ENCODE measurements around the gene RHOA. TPM values are rescaled to one million over a fixed set of nuclear protein-coding genes. Genes with fewer than 3 reads are reported as not detected.
A peak's percentile ranks its signal among the peaks of the same experiment; 100 is the strongest.

The RHOA gene
- total RNA-seq, 1 experiment from 2014 or later, result 278 TPM

GRCh38 chr3:49389297-49389696 is 22.5 kb downstream of the RHOA start:
- ATAC-seq, result no peak
- POLR2A ChIA-PET (ENCODE audit: unreplicated experiment), result interaction anchor here (0.6 kb wide), 1 partner anchor 23 kb away, joined by 3 read pairs; the partner anchor contains the start of genes RHOA and TCTA
- peaks cover 59% of the 10 kb centered on the region for H4K20me1 ChIP-seq (ENCODE audit: low read length)

DNA sequence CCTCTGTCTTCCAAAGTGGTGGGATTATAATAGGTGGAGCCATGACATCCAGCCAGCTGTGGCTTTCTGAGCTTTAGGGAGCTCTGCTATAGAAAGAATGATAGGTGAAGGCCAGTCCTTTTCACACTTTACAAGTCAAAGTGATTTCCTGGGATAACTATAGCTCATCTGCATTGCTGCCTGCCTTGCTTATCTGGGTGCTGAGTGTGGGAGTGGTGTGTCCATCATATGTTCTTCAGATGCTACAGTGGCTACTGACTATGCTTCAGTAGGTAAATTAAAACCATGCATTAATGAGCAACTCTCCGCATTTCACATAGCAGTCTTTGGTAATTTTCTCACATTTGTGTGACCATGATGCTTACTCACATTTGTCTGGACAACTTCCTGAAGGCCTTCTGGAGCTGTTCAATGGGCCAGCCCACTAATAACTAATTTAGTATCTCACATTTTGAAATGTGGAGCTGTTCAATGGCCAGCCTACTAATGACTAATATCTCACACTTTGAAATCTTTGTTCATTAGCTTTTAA is 23.4 kb downstream of the RHOA start:
- H3K9me3 ChIP-seq (ENCODE audit: low read length), result no peaks in the 10 kb centered on the region
- no peak overlapping the region for H2AFZ ChIP-seq (ENCODE audit: low read length)
- peak overlapping the region; percentile 39 for H3K27ac ChIP-seq (ENCODE audit: low read length)
- H3K4me1 ChIP-seq (ENCODE audit: insufficient read depth, low read length), result peaks cover 10% of the 10 kb centered on the region; the same call in 1 of the 2 replicates
- ATAC-seq, result peak; percentile 34
- POLR2A ChIA-PET (ENCODE audit: unreplicated experiment), result interaction anchor here (0.5 kb wide), 1 partner anchor 37 kb away, joined by 4 read pairs; no protein-coding TSS in a partner anchor
- H3F3A ChIP-seq (ENCODE audit: low read length, unreplicated experiment), result no peaks in the 10 kb centered on the region
- H4K20me1 ChIP-seq (ENCODE audit: low read length), result peaks cover 62% of the 10 kb centered on the region
- BruUV-seq (replicated peaks), result no TSS peak
- no peak for DNase-seq
- no peaks in the 10 kb centered on the region; the same call in 1 of the 2 replicates for H3K36me3 ChIP-seq (ENCODE audit: low read depth, low read length)
- no peaks in the 10 kb centered on the region for H3K9me2 ChIP-seq (replicated peaks; ENCODE audit: low read length)
- H3K9ac ChIP-seq (ENCODE audit: low read length), result no peak overlapping the region
- 0 out of 2 replicates have a peak overlapping the region, but pooled peaks have one; percentile 6 for H3K4me2 ChIP-seq (ENCODE audit: low read length)
- CTCF ChIA-PET, result no interaction called here
- H3K79me2 ChIP-seq (ENCODE audit: low read length), result peaks cover 99% of the 10 kb centered on the region
- TF ChIP-seq CTCF (conservative IDR thresholded peaks at IDR 0.05; ENCODE audit: low read depth, low read length), result no peak
- no peak for TF ChIP-seq EZH2 (IDR thresholded peaks at IDR 0.05; ENCODE audit: low read length, unreplicated experiment)
- TF ChIP-seq EZH2phosphoT487 (IDR thresholded peaks at IDR 0.05; ENCODE audit: borderline replicate concordance, low read length), result no peak
- H3K27me3 ChIP-seq (ENCODE audit: low read length), result no peaks in the 10 kb centered on the region
- intact Hi-C loops (cut with micrococcal nuclease), result no loop called here
- no peak overlapping the region for H3K4me3 ChIP-seq (ENCODE audit: low read length)

More at GRCh38 chr3:49389297-49389696, 22.5 kb downstream of the RHOA start:
- Histone ChIP-seq H3K9me2 (replicated peaks; ENCODE audit: low read length) (no peaks in the 10 kb centered on the region), H3K9me3 (ENCODE audit: low read length) (no peaks in the 10 kb centered on the region), H3K27ac (ENCODE audit: low read length) (no peak overlapping the region), H3K4me2 (ENCODE audit: low read length) (no peak overlapping the region), H2AFZ (ENCODE audit: low read length) (no peak overlapping the region), H3F3A (ENCODE audit: low read length, unreplicated experiment) (no peaks in the 10 kb centered on the region), H3K4me1 (ENCODE audit: insufficient read depth, low read length) (peaks cover 10% of the 10 kb centered on the region; the same call in 1 of the 2 replicates), H3K4me3 (ENCODE audit: low read length) (no peak overlapping the region), H3K36me3 (ENCODE audit: low read depth, low read length) (no peaks in the 10 kb centered on the region; the same call in 1 of the 2 replicates), H3K27me3 (ENCODE audit: low read length) (no peaks in the 10 kb centered on the region), H3K9ac (ENCODE audit: low read length) (no peak overlapping the region), H3K79me2 (ENCODE audit: low read length) (peaks cover 97% of the 10 kb centered on the region)
- DNase-seq, result no peak
- no TSS peak for BruUV-seq (replicated peaks)
- intact Hi-C loops (cut with micrococcal nuclease), result no loop called here
- TF ChIP-seq EZH2 (IDR thresholded peaks at IDR 0.05; ENCODE audit: low read length, unreplicated experiment) (no peak), CTCF (conservative IDR thresholded peaks at IDR 0.05; ENCODE audit: low read depth, low read length) (no peak), EZH2phosphoT487 (IDR thresholded peaks at IDR 0.05; ENCODE audit: borderline replicate concordance, low read length) (no peak)
- CTCF ChIA-PET, result no interaction called here

- H4K20me1 ChIP-seq (ENCODE audit: low read length), result peaks cover 57% of the 10 kb centered on the region
- peaks cover 99% of the 10 kb centered on the region for H3K79me2 ChIP-seq (ENCODE audit: low read length)
- POLR2A ChIA-PET (ENCODE audit: unreplicated experiment), result no interaction called here
- H2AFZ ChIP-seq (ENCODE audit: low read length), result no peak overlapping the region
- peaks cover 10% of the 10 kb centered on the region; the same call in 1 of the 2 replicates for H3K4me1 ChIP-seq (ENCODE audit: insufficient read depth, low read length)
- no peak overlapping the region for H3K4me3 ChIP-seq (ENCODE audit: low read length)
- DNase-seq, result peak; percentile 83
- no peaks in the 10 kb centered on the region for H3F3A ChIP-seq (ENCODE audit: low read length, unreplicated experiment)
- BruUV-seq (replicated peaks), result no TSS peak
- H3K27me3 ChIP-seq (ENCODE audit: low read length), result no peaks in the 10 kb centered on the region
- H3K9me3 ChIP-seq (ENCODE audit: low read length), result no peaks in the 10 kb centered on the region
- peak; percentile 95 for ATAC-seq
- no peaks in the 10 kb centered on the region for H3K9me2 ChIP-seq (replicated peaks; ENCODE audit: low read length)
- H3K27ac ChIP-seq (ENCODE audit: low read length), result peak overlapping the region; percentile 39
- H3K36me3 ChIP-seq (ENCODE audit: low read depth, low read length), result no peaks in the 10 kb centered on the region; the same call in 1 of the 2 replicates
- no peak overlapping the region for H3K9ac ChIP-seq (ENCODE audit: low read length)
- TF ChIP-seq EZH2phosphoT487 (IDR thresholded peaks at IDR 0.05; ENCODE audit: borderline replicate concordance, low read length), result no peak
- TF ChIP-seq CTCF (conservative IDR thresholded peaks at IDR 0.05; ENCODE audit: low read depth, low read length), result no peak
- no peak for TF ChIP-seq EZH2 (IDR thresholded peaks at IDR 0.05; ENCODE audit: low read length, unreplicated experiment)
- intact Hi-C loops (cut with micrococcal nuclease), result loop anchor here (1.0 kb wide), 1 partner anchor 42 kb away; the partner anchor contains the start of gene NICN1
- H3K4me2 ChIP-seq (ENCODE audit: low read length), result peak overlapping the region; percentile 16; the same call in 1 of the 2 replicates
- CTCF ChIA-PET, result no interaction called here
Observed at GRCh38 chr3:49387721-49388120, 24.1 kb downstream of the RHOA start.

Data from PC-3 (cell line).